Caki2 (cell line): ENCODE data around the gene HOMER3. TPM values are rescaled to one million over a fixed set of nuclear protein-coding genes. Genes with fewer than 3 reads are reported as not detected.
A peak's percentile ranks its signal among the peaks of the same experiment; 100 is the strongest.
"Not testable (repeated sequence)": the region's sequence is repeated elsewhere in the genome, so short reads cannot be mapped to it uniquely, and the experiment has no call there.

Experiments
- DNase-seq: peaks from one replicate; pipeline ENCODE4 v3.0.0-alpha.2; 2015; ENCODE audit warnings: low read depth
- in situ Hi-C: cut with HindIII; loops from 2 replicates; pipeline ENCODE4 v1.10.0; 2016; ENCODE audit warnings: low sequenced_read_pairs, low pct_unique_long_range_greater_than_20kb, mixed read lengths
- total RNA-seq: library from RNA; depleted of rRNA; stranded (reverse); fragments of >200 nt; shearing (Covaris generic); gene quantifications from 2 replicates; pipeline ENCODE4 v1.2.3, GENCODE V29; 2014; ENCODE audit warnings: low replicate concordance

HOMER3 gene
- total RNA-seq, 1 experiment from 2014 or later: 131 TPM

DNA sequence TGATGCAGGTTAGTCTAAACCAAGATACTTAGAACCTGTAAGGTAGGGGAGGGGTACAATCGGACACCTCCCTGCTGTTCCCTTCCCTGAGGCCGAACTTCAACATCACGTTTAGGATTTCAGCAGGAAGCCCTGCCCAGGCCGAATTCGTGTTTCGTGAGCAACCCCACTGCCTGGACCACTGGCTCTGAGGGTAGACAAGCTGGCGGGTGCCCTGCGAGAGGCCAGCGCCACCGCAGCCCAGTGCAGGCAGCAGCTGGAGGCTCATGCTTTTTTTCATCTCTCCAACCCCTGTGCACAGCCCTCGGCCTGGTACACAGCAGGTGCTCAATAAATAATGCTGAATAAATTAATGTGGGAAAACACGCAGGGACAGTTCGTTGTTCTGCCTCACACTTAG is 7.7 kb downstream of the HOMER3 start:
- DNase-seq: no peak
- in situ Hi-C loops: no loop called here

DNA sequence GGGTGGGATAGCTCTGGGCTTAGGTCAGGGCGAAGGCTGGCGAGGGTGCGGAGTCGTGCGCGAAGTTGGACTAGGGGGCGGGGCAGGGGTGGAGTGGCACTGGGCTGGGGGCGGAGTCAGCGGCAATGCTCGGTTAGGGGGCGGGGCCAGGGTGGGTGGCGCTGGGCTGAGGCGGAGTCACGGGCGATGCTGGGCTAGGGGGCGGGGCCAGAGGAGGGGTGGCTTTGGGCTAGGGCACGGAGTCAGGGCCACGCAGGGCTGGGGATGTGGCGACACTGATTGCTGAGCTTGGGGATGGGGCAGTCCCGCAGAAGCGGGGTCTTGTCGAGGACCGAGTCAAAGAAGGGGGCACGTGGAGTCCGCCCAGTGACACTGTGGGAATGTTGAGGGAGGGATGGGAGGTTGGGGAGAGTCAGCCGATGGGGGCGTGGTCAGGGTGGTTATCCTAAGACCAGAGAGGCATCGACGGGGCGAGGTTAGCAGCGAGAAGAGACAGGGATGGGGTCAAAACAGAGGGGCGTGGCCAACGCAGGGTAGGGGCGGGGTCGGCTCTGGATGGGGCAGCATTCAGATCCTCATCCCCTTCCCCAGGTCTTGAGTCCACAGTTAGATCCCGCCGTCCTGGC is 8.7 kb downstream of the HOMER3 start:
- DNase-seq: no peak
- in situ Hi-C loops: no loop called here

DNA sequence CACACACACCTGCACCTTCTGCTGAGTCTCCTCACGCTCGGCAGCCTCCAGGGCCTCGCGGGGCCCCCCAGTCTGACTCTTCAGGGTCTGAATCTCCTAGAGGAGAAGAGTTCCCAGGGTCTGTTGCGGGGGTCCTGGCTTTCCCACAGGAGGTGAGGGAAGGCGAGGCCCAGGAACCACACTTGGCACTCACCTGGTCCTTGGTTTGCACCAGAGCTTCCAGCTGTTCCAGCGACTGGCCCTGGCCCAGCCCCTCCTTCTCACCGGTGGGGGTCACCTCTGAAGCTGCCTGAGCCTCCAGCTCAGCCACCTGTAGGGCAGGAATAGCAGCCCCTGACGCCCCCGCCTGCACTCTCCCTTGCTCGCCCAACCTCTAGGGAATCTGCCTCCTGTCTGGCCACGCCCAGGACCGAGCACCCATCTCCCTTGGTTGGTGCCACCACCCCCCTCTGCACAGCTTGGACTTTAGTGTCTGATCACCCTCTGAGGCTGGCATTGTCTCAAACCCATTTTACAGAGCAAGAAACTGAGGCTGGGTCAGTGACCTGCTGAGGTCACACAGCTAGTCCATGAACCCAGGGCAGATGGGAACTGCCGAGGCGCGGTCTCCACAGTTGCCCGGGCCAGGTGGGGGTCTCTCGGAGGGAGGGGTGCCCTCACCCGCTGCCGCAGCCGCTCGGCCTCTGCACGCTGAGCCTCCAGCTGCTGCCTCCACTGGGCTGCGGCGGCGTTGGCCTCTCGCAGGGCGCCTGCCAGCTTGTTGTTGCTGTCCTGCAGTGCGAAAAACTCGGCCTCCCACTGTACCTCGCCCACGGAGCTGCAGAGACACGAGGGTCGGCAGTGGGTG is 9.5 kb downstream of the HOMER3 start:
- DNase-seq: no peak
- in situ Hi-C loops: no loop called here

DNA sequence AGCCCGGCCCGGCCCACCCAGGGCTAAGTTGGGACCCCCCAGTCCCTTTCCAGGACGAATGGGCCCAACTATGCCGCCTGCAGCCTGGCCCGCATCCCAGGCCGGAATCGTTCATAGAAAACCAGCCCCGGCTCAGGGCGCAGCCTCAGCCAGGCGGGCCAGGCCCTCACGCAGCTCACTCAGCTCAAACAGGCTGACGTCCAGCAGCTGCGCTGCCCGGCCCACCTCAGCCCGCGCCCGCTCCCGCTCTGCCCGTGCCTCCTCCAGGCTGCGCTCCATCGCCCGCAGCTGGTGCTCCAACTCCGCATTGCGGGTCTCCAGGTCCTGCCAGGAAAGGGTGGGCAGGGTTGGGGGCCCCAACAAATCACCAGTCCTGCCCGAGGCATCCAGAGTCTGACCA is 11.7 kb downstream of the HOMER3 start:
- DNase-seq: no peak
- in situ Hi-C loops: no loop called here

DNA sequence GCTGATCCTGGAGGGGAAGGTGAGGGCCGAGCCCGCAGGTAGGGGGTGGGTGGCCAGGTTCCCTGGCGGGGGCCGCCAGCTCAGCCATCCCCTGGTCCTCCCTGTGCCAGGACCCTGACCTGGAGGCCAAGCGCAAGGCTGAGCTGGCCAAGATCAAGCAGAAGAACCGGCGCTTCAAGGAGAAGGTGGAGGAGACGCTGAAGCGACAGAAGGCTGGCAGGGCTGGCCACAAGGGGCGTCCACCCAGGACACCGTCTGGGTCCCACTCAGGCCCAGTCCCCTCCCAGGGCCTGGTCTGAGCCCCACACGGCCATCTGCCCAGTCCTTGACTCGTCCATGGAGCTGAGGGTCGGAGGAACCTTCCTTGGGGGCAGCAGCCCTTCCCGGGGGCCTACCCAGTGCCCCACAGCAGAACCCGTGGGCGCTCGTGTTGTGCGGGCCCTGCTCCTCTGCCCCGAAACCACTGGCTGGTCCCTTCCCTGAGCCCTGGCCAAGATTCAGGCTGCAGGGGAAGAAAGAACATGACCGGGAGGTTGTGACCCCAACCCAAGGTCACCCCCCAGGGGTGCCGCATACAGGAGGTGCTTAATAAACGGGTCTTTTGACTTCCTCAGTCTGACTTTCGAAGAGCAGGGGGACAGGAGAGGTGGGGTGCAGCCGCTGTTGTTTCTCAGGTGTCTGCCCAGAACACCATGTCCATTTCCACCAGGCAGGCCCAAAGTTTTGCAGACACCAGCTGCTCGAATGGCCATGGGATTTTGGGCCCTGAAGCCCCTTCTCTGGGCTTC is 12.8 kb downstream of the HOMER3 start:
- no peak for DNase-seq
- in situ Hi-C loops: no loop called here

DNA sequence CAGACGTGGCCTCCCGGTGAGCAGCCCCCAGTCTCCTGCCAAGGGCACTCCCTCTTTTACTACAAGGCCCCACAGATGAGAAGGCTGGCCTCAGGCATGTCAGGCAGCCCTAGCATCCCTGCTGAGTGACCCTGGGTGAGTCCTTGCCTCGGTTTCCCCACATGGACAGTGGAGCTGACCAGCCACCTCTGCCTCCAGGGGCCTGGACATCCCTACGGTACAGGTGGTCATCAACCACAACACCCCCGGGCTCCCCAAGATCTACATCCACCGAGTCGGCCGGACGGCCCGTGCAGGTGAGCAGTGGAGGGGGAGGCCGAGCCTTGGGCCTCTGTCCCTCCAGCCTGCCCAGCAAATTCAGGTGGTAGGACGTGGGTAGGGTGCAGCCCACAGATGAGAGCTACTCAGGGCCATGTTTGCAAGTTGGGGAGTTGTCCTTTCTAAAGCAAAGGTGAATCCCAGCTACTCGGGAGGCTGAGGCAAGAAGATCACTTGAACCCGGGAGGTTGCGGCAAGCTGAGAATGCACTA is 16.3 kb downstream of the HOMER3 start:
- in situ Hi-C loops: no loop called here

DNA sequence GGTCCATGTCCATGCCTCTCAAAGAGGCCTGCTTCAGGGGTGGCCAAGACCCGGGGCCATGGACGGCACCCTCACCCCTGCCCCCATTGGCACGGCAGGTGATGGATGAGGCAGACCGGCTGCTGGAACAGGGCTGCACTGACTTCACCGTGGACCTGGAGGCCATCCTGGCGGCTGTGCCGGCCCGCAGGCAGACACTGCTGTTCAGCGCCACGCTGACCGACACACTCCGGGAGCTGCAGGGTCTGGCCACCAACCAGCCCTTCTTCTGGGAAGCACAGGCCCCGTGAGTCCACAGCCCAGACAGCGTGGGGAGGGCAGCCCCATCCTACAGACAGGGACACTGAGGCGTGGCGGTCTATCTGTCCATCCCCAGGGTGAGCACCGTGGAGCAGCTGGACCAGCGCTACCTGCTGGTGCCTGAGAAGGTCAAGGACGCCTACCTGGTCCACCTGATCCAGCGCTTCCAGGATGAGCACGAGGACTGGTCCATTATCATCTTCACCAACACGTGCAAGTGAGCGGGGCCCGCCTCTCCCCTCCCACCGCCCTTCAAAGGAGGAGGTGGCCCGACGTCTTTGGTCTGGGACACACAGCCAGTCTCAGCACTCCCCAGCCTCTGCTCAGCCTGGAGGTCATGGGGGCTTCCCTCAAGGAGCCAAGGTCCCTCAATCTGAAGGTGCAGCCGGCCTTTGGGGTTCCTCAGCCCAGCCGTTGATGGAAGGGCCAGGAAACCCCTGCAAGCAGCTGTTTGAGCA is 18.6 kb downstream of the HOMER3 start:
- in situ Hi-C loops: no loop called here
- no peak for DNase-seq

More for the DNA sequence above, 16.3 kb downstream of the HOMER3 start:
- no peak for DNase-seq

DNA sequence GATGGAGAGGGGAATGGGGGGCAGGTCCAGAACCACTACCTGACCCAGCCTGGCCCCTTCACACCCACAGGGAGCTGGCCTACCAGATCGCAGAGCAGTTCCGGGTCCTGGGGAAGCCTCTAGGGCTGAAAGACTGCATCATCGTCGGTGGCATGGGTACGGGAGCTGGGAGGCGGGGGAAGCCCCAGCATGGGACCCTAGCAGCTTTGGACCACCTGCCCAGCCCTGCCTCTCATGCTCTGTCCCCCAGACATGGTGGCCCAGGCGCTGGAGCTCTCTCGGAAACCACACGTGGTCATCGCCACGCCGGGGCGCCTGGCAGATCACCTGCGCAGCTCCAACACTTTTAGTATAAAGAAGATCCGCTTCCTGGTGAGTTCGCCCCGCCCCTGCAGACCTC is 19.4 kb downstream of the HOMER3 start:
- DNase-seq: no peak
- in situ Hi-C loops: no loop called here

DNA sequence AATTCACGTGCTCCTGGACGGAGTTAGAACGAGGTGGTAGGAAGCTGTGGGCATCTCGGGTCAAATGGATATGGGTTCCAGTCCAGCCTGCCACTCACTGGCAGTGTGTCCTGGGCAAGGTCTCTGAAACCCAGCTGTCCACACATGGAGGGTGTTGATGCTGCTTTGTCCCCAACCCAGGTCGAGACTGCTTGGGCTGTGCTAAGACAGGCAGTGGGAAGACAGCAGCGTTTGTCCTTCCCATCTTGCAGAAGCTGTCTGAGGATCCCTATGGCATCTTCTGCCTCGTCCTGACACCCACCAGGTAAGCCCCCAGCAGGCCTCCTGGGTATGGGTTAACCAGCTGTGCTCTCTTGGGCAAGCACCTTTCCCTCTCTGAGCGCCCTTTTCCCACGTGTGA is 20.6 kb downstream of the HOMER3 start:
- in situ Hi-C loops: no loop called here
- DNase-seq: no peak

DNA sequence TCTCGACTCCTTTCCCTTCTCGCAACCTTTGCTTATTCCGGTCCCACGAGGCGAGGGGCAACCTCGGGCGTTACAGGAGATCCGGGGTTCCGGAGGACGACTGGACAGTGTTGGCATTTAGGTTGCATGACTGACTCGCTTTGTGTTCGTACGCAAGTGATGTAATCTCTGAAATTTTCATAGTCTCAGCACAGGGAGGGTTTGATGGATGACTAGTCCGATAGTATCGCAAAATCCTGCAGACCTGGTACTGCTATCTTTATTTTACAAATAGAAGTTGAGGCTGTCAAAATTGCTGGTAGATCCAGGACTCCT is 21.2 kb downstream of the HOMER3 start:
- in situ Hi-C loops: no loop called here
- no peak for DNase-seq

DNA sequence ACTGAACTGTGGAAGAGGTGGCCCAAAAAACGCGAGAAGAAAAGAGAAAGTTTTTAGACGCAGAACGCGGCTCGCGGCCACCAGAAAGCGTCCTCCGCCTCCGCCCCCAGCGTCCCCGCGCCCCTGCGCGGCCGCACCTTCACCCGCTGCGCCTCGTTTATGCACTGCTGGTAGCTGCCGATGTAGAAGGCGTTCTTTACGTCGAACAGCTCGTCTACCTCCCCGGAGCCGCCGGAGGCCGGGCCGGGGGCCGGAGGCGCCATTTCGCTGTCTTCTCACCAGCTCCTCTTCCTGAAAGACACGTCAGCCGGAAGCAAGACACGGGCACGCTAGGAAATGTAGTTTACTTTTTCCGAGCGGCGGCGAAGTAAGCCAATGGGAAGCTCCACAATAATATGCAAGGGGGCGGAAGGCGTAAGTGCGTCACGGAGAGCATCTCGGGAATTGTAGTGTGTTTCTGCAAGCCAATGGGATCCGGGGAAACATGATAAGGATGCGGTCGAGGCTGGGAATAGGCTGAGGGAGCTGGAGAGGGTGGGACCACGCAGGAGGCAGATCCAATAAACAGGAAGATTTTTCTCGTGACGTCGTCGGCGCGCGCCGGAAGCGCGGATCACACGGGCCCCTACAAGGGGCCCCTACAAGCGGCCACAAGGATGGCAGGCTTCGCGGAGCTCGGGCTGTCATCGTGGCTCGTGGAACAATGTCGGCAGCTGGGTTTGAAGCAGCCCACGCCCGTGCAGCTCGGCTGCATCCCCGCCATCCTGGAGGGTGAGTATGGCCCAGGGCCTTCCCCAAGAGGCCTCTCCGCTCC is 21.7 kb downstream of the HOMER3 start, which contains the start of the genes COPE and DDX49:
Gene COPE (minus strand): TSS at position 302 of the 814 bp plus-strand sequence. CDS start 39 bp downstream, at position 263.
Gene DDX49 (plus strand): TSS at position 630 of the 814 bp plus-strand sequence. CDS start 27 bp downstream, at position 657.
- DNase-seq: peak; percentile 100
- in situ Hi-C loops: no loop called here

DNA sequence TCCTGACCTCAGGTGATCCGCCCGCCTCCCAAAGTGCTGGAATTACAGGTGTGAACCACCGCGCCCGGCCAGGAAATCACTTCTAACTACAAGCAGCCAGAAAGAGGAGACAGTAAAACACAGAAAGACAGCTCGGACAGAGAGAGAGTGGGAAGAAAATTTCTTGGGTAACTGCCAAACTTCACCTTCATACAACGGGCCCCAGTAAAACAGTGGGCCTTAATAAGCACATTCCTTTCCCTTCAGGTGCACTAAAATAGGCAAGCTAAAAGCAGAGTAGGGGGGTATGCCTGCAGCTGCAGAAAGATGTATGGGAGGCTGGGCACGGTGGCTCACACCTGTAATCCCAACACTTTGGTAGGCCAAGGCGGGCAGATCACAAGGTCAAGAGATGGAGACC is 23.4 kb downstream of the HOMER3 start:
- DNase-seq, in situ Hi-C loops: not testable (repeated sequence)

DNA sequence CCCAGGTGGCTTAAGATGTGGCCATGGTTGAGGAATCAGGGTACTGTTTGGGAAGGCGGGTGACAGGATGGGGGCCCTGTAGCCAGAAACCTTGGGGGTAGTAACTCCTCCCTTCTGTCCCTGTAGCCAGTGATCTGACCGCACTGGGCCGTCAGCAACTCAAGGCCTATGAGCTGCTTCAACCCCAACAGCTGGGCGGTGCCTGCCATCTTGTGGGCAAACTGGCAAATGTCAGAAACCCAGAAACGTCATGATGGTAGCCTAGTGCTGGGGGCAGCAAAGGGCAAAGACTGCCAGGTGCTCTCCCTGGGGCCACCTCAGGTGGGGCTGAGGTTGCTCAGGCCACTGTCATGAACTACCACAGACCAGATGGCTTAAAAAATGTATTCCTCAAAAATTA is 25.4 kb downstream of the HOMER3 start:
- DNase-seq: no peak
- in situ Hi-C loops: no loop called here

DNA sequence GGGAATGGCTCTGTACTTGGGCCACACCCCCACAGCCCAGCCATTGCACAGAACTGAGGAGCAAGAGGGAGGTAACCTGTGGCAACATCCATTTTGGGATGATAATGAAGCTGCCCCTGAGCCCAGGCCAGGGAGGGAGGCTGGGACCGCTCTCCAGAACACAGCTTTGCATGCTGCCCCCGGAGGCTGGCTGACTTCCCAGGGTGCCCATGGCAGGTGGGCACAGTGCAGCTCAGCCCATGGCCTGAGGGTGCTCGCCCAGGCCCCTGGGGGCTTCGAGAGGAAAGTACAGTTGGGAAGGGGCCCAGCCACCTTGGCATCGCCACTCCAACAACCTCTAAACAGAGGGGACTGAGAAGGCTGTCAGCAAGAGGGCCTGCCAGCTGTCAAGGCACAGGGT is 27.6 kb downstream of the HOMER3 start:
- in situ Hi-C loops: no loop called here
- no peak for DNase-seq

DNA sequence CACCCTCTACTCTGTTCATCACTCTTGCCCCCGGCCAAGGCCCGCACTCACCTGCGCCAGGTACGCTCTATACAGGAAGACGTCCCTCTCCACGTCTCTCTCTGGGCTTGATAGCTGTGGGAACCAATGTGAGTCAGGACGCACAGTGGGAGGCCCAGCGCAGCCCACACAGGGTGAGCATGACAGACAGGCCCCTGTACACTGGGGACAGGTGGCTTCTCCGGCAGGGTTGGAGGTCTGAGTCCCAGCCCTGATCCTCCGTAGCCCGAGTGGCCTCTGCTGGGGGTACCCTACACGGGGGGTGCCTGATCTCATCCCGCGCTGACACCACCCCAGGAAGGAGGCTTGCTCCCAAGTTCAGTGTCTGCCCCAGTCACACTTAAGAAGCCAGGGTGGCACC is 28.1 kb downstream of the HOMER3 start:
- in situ Hi-C loops: no loop called here
- no peak for DNase-seq

DNA sequence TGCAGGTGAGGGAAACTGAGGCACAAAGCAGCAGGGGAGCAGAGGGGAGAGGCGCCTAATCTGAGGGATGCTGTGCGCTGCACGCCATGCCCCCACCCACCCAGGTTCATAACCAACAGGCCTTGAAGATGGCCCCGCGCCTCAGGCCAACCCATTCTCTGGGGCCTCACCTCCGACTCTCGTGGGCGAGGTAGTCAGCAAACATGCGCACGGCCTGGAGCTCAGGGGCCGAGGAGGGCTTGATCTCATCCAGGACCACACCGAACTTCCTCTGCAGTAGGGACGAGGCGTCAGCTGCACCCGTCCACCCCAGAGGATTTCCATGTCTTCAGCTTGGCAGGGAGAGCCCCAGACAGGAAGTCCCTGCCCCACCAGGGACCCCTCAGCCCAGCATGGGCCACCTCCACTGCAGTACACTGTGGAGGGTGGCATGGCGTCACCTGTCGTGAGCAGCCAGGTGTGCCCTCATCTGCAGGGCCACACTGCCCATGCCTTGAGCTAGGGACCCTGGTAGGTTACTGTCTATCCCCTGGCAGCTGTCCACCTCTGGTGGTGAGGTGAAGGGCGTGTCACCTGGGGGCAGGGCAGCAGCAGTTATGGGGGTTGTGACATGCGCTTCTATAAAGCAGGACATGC is 30.1 kb downstream of the HOMER3 start:
- DNase-seq: no peak
- in situ Hi-C loops: no loop called here

DNA sequence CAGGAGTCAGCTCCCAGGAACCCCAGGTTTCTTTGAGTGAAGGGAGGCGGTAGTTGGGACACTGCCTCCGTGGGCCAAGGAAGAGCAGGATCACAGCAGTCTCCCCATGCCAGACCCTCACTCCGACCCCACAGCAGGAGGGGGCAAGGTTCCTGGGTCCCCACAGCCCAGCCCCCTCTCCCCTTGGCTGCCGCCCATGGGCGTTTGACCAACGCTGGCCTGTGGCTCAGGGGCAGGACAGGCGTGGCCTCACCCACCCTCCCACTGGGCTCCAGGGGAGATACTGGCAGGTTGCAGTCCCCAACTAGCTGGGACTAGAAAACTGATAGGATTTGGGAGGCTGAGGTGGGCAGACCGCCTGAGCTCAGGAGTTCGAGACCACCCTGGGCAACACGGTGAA is 31.0 kb downstream of the HOMER3 start:
- in situ Hi-C loops: no loop called here
- DNase-seq: no peak
